Thoracic aorta (tissue), 2 donors: ENCODE measurements around the gene C20orf202. TPM values are rescaled to one million over a fixed set of nuclear protein-coding genes. Genes with fewer than 3 reads are reported as not detected.

ENCODE experiments used
- total RNA-seq, 2 donors: library from RNA; depleted of rRNA; stranded (reverse); fragments of >200 nt; gene quantifications; one replicate each; pipeline versions ENCODE4 v1.1.0 to v1.2.3, GENCODE V29; 2016

C20orf202 gene
- total RNA-seq, 2 donors from 2014 or later = 1.7 TPM; not detected in 1

Other genes starting within 250 kb of the C20orf202 start
- not detected for gene RSPO4, start 201.1 kb upstream of the C20orf202 start, total RNA-seq
- gene PSMF1, start 84.9 kb upstream of the C20orf202 start, total RNA-seq = 100 to 1,000 TPM in 1 of 2 donors, 10 to 100 TPM in 1; 86.7 to 116 TPM
- gene TMEM74B, start 18.5 kb upstream of the C20orf202 start, total RNA-seq = not detected
- not detected for gene RAD21L1, start 22.6 kb downstream of the C20orf202 start, total RNA-seq
- 10 to 100 TPM; 13.4 to 14.6 TPM for gene SNPH, start 62.8 kb downstream of the C20orf202 start, total RNA-seq
- gene SDCBP2, start 125.7 kb downstream of the C20orf202 start, total RNA-seq = 10 to 100 TPM in 1 of 2 donors, 1 to 10 TPM in 1; 4.1 to 10.2 TPM
- 100 to 1,000 TPM in 1 of 2 donors, 10 to 100 TPM in 1; 69.9 to 184 TPM for gene FKBP1A, start 189.6 kb downstream of the C20orf202 start, total RNA-seq